ENCODE measurements around the gene GCSH.
A peak's percentile ranks its signal among the peaks of the same experiment; 100 is the strongest.

GCSH gene

DNA sequence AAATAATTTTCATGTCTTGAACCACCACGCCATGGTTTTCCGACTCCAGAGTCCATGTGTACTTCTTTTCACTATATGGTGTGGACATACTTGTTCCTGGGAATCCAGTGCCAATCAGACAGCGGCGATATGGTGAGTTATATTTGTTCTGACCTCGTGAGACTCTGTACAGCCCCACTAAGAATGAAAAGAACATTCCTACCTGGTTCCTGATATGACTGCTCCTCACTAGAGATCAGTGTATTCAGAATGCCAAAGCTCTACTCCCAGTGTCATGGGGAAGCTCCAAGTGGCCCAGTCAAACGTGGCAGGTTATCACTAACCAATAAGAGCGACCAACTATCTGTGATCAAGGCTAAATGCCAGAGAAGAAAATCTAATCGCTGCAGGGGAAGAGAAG, 25.2 kb downstream of the GCSH start:
- DNase-seq (ENCODE audit: low read depth): no peak
- TF ChIP-seq, protein P1, sequence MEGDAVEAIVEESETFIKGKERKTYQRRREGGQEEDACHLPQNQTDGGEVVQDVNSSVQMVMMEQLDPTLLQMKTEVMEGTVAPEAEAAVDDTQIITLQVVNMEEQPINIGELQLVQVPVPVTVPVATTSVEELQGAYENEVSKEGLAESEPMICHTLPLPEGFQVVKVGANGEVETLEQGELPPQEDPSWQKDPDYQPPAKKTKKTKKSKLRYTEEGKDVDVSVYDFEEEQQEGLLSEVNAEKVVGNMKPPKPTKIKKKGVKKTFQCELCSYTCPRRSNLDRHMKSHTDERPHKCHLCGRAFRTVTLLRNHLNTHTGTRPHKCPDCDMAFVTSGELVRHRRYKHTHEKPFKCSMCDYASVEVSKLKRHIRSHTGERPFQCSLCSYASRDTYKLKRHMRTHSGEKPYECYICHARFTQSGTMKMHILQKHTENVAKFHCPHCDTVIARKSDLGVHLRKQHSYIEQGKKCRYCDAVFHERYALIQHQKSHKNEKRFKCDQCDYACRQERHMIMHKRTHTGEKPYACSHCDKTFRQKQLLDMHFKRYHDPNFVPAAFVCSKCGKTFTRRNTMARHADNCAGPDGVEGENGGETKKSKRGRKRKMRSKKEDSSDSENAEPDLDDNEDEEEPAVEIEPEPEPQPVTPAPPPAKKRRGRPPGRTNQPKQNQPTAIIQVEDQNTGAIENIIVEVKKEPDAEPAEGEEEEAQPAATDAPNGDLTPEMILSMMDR (conservative IDR thresholded peaks at IDR 0.05; ENCODE audit: low read depth, low read length): no peak
- H3K4me3 ChIP-seq (ENCODE audit: low read length): no peak overlapping the region

DNA sequence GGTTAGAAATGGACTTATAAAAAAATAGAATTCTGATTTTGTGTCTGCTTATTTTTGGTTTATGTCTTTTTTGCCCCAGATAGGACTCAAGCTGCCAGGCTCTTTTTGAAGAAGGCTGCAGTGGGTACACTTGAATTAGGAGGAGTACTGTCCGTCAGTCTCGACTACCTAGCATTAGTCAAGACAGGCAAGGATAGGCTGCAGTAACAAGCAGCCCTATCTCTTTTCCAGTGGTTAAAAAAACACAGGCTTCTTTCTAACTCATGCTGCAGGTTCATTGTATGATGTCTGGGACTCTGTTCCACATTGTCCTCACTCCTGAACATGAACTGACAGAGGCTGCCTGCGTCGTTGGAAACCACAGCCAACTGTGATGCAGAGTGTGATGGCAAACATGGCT, 27.1 kb downstream of the GCSH start:
- no peak overlapping the region for H3K4me3 ChIP-seq (ENCODE audit: low read length)
- TF ChIP-seq, protein P1 (conservative IDR thresholded peaks at IDR 0.05; ENCODE audit: low read depth, low read length): no peak
- DNase-seq (ENCODE audit: low read depth): no peak

DNA sequence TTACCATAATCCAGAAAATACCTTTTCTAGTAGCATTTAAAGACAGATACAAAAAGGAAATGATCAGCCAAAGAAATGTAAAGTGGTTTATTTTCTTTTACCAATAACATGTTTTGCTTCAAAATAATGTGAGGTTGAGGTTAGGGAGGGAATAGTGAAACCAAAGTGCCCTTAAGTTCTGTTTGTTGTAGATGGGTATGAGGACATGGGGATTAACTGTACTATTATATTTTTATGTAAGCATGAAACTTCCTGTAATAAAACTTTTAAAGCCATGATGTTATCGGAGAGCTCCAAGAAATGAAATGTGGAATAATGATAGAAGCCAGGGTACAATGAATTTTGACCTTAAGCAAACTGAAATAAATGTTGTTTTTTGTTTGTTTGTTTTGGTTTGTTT, 29.0 kb downstream of the GCSH start:
- DNase-seq (ENCODE audit: low read depth): no peak
- H3K4me3 ChIP-seq (ENCODE audit: low read length): no peak overlapping the region
- TF ChIP-seq, protein P1 (conservative IDR thresholded peaks at IDR 0.05; ENCODE audit: low read depth, low read length): no peak

DNA sequence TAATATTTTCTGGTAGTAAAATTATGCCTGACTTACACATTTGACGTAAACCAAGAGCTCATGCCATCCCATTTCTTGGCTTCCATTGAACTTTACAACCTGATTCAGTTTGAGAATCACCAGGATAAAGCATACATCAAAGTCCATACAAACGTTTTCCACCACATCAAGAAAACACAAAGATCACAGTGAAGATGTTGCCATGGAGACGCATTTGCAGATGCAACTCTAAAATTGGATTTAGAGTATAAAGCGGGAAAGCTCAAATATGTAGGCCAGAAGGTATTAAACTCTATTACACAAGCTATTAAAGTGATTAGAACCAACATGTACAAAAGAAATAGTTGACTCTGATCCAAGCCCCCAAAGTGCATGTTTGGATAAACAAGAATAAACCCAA, 29.5 kb downstream of the GCSH start:
- TF ChIP-seq, protein P1 (conservative IDR thresholded peaks at IDR 0.05; ENCODE audit: low read depth, low read length): no peak
- H3K4me3 ChIP-seq (ENCODE audit: low read length): no peak overlapping the region
- DNase-seq (ENCODE audit: low read depth): peak; percentile 55

DNA sequence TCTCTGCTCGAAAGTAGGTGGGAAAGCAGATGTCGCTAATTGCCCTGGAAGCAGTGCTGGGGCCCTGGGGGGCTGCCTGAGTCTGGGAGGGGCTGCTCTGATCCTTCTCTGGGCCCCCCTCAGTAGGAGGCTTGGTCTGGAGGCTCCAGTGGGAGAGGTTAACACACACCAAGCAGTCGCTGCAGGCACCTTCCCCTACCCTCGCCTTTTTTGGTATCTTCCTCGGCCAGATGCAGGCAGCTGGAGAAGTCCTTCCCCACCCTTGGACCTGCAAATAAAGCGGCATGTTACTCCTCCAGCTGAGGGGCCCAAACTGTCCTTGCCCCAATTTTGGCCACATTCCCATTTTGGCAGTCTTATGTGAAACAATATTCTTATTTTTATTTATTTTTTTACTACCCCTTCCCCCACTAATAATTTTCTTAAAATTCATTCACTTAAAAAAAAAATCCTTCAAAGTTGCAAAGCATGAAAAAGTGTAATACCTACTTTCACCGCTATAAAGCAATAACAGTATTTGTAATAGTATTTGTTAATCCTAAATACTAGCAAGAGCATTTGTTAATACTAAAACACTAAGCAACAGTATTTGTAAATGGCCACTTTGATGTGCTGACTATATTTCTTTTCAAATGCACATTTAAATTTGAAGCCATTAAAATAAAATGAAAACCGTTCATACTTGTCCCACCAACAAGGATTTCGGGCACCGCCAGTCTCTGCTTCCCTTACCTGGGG, 34.2 kb downstream of the GCSH start:
- TF ChIP-seq, protein P1 (conservative IDR thresholded peaks at IDR 0.05; ENCODE audit: low read depth, low read length): no peak
- no peak overlapping the region for H3K4me3 ChIP-seq (ENCODE audit: low read length)
- DNase-seq (ENCODE audit: low read depth): no peak

DNA sequence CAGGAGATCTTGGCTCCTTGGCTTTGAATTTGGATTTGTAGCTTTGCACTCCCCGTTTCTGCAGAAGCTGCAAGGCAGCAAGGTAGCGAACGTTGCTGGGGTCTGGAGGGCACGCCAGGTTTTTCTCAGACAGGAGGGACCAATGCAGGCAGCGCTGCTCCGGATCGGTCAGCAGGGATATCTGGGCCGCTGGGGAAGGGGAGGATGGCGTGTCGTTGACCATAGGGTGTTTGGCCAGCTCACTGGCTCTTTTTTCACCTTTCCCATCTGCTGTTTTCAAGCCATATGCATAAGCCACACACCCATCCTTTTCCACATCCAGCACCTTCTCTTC, 34.9 kb downstream of the GCSH start:
- H3K4me3 ChIP-seq (ENCODE audit: low read length): no peak overlapping the region
- no peak for DNase-seq (ENCODE audit: low read depth)
- TF ChIP-seq, protein P1 (conservative IDR thresholded peaks at IDR 0.05; ENCODE audit: low read depth, low read length): no peak

DNA sequence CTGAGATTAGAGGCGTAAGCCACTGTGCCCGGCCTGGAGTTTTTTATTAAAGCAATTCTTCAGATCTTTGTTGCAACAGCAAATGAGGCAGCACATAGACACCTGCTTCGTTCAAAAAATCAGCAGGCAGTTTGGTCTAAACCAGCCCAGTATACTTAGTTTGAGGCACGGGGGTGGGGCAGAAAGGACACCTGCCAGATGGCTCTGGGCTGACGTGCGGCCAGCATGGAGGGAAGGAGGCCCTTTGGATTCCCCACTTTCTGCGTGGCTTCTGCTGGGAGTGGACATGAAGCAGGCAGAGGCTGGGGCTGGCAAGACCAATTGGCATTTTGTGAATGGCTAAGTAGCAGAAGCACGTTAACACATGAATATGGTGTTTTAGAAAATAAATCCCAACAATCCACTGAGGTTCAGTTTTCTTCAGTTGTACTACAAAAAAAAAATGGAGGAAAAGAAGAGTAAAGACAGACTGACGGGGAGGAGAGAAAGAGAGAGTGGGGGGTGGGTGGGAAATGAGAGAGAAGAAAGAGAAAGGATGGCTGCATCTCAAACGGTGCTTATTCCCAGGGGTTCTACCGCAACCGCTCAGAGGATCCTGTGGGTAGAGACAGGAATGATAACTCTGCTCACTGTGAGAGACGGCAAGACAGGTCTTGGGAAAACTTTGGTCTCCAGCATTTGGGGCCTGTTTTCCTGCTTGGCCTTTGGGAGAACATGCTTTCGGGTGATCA, 35.5 kb downstream of the GCSH start:
- TF ChIP-seq, protein P1 (conservative IDR thresholded peaks at IDR 0.05; ENCODE audit: low read depth, low read length): no peak
- DNase-seq (ENCODE audit: low read depth): no peak
- H3K4me3 ChIP-seq (ENCODE audit: low read length): no peak overlapping the region

Data from retinal pigment epithelial cell (primary cell).